Measurements from ENCODE around the gene FETUB. TPM values are rescaled to one million over a fixed set of nuclear protein-coding genes. Genes with fewer than 3 reads are reported as not detected.

Gene FETUB
- total and polyA plus RNA-seq, 2 of the 4 experiments (the other 2 are of a cell fraction), result not detected

- Histone ChIP-seq H2BK20ac (ENCODE audit: low read depth, low read length) (no peak overlapping the region), H3K27ac (ENCODE audit: insufficient read depth, low read length) (no peak overlapping the region), H3K9me1 (ENCODE audit: insufficient read depth, low read length) (no peaks in the 10 kb centered on the region), H3K27me3 (ENCODE audit: control insufficient read depth, insufficient read depth, low read length) (peaks cover 21% of the 10 kb centered on the region), H3K36me3 (ENCODE audit: control insufficient read depth, insufficient read depth, low read length) (no peaks in the 10 kb centered on the region), H3K9ac (ENCODE audit: low read depth, low read length) (no peak overlapping the region), H2AK9ac (replicated peaks; ENCODE audit: low read depth, low read length, poor library complexity) (no peak overlapping the region), H4K20me1 (ENCODE audit: insufficient read depth, low read length) (no peaks in the 10 kb centered on the region), H3K4me2 (ENCODE audit: low read depth, low read length) (no peak overlapping the region), H3K9me3 (ENCODE audit: control insufficient read depth, insufficient read depth, low read length) (no peaks in the 10 kb centered on the region), H4K91ac (ENCODE audit: insufficient read depth, low read depth, low read length) (no peak overlapping the region), H3K79me1 (ENCODE audit: low read depth in 1 of 2, low read length in 2 of 2) (no peaks in the 10 kb centered on the region), H3K4me1 (ENCODE audit: control insufficient read depth, insufficient read depth, low read length) (no peaks in the 10 kb centered on the region), H2BK5ac (ENCODE audit: low read depth, low read length, poor library complexity, severe bottlenecking) (no peak overlapping the region), H3K4me3 (ENCODE audit: insufficient read depth, low read depth, low read length) (no peak overlapping the region), H3K14ac (replicated peaks; ENCODE audit: low read depth, low read length) (no peak overlapping the region), H3K4ac (ENCODE audit: low read depth, low read length) (no peak overlapping the region), H4K5ac (ENCODE audit: low read depth, low read length) (no peak overlapping the region), H2BK120ac (ENCODE audit: low read depth, low read length) (no peak overlapping the region), H2BK15ac (ENCODE audit: low read depth, low read length) (no peak overlapping the region), H3K18ac (ENCODE audit: low read depth, low read length) (no peak overlapping the region), H2AFZ (replicated peaks; ENCODE audit: low read length, poor library complexity) (no peak overlapping the region), H3K23ac (ENCODE audit: low read depth, low read length) (no peak overlapping the region), H2AK5ac (ENCODE audit: low read depth, low read length) (no peak overlapping the region), H4K8ac (ENCODE audit: low read depth in 2 of 2, low read length in 2 of 2) (no peak overlapping the region), H3K56ac (ENCODE audit: extremely low read depth, insufficient read depth, low read length) (no peak overlapping the region)
- in situ Hi-C loops (cut with MboI; ENCODE audit: low sequenced_read_pairs), result no loop called here
- intact Hi-C loops (cut with micrococcal nuclease), result no loop called here
- ChIA-PET POLR2A (ENCODE audit: unreplicated experiment) (no interaction called here), CTCF (no interaction called here)
- no peak for ATAC-seq (ENCODE audit: low read depth)
- TF ChIP-seq SMC3 (IDR thresholded peaks at IDR 0.05; ENCODE audit: low read depth, low read length) (no peak), MAZ (IDR thresholded peaks at IDR 0.05; ENCODE audit: borderline replicate concordance, low read depth, low read length) (no peak), MAFK (IDR thresholded peaks at IDR 0.05; ENCODE audit: low read depth, low read length) (no peak), CEBPB (IDR thresholded peaks at IDR 0.05; ENCODE audit: low read depth, low read length) (no peak), BHLHE40 (IDR thresholded peaks at IDR 0.05; ENCODE audit: low read depth, low read length) (no peak), RCOR1 (IDR thresholded peaks at IDR 0.05; ENCODE audit: insufficient replicate concordance, low read length) (no peak), RAD21 (IDR thresholded peaks at IDR 0.05; ENCODE audit: low read length) (no peak), MXI1 (IDR thresholded peaks at IDR 0.05; ENCODE audit: borderline replicate concordance, low read depth, low read length) (no peak), FOS (IDR thresholded peaks at IDR 0.05; ENCODE audit: low read depth, low read length) (no peak)
- TF ChIP-seq, protein P1, sequence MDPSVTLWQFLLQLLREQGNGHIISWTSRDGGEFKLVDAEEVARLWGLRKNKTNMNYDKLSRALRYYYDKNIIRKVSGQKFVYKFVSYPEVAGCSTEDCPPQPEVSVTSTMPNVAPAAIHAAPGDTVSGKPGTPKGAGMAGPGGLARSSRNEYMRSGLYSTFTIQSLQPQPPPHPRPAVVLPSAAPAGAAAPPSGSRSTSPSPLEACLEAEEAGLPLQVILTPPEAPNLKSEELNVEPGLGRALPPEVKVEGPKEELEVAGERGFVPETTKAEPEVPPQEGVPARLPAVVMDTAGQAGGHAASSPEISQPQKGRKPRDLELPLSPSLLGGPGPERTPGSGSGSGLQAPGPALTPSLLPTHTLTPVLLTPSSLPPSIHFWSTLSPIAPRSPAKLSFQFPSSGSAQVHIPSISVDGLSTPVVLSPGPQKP (IDR thresholded peaks at IDR 0.05; ENCODE audit: borderline replicate concordance, low read depth, low read length), result no peak
- BruUV-seq (replicated peaks), result no TSS peak
- dilution Hi-C loops (cut with HindIII; ENCODE audit: low sequenced_read_pairs, unreplicated experiment), result no loop called here
- no peak for DNase-seq
Observed at GRCh38 chr3:186640929-186641328, 730 bp downstream of the FETUB start.

Measured in IMR-90 (cell line).